ENCODE results near the gene CCL18. TPM values are rescaled to one million over a fixed set of nuclear protein-coding genes. Genes with fewer than 3 reads are reported as not detected.

The CCL18 gene
- not detected in 2 replicates for total RNA-seq (2014; rRNA removed; shearing (Covaris generic))

GRCh38 chr17:36063786-36064541 lies at the start of gene CCL18:
Gene CCL18 (plus strand): TSS chr17:36064272. CDS start chr17:36064343, 71 bp downstream.

GRCh38 chr17:36017799-36018198 lies 46.3 kb upstream of the CCL18 start, which contains the start of gene CCL23:
Gene CCL23 (minus strand): TSS chr17:36017972. CDS start chr17:36017897, 75 bp downstream.

GRCh38 chr17:36089888-36090836 lies 26.1 kb downstream of the CCL18 start, which contains the start of gene CCL3:
Gene CCL3 (minus strand): TSS chr17:36090143. CDS start chr17:36090058, 85 bp downstream.

DNA sequence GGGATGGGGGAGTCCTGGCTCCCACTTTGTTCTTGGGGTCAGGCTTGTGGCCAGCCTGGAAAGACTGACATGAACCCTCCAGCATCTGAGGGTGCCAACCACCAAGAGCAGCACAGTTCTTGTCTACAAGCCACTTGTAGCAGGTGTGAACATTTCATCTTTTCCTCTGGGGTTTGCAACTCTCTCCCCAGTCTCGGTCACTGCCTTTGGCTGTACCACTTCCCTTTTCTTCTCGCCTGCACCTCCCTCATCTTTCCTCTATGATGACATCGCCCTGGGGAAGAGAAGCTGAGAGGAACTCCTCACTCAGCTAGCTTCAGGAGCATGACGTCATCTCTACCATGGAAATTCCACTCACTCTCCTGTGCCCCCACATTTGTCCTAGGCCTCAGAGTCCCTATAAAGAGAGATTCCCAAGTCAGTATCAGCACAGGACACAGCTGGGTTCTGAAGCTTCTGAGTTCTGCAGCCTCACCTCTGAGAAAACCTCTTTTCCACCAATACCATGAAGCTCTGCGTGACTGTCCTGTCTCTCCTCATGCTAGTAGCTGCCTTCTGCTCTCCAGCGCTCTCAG lies 39.4 kb downstream of the CCL18 start, which contains the start of gene CCL4:
Gene CCL4 (plus strand): TSS at position 427 of the 575 bp plus-strand sequence. CDS start 79 bp downstream, at position 506.

Small RNA genes lying within 50 kb of the gene (small RNA-seq; reads per million reads assigned to genes)
- gene RN7SL301P = not detected

Other genes starting within 250 kb of the CCL18 start
- not detected in 2 replicates for gene HEATR9, start 195.4 kb upstream of the CCL18 start, total RNA-seq (2014; rRNA removed; shearing (Covaris generic))
- gene CCL5, start 183.9 kb upstream of the CCL18 start, total RNA-seq (2014; rRNA removed; shearing (Covaris generic)) = not detected in 2 replicates
- 3.1 and 4.3 TPM in 2 replicates for gene RDM1, start 133.5 kb upstream of the CCL18 start, total RNA-seq (2014; rRNA removed; shearing (Covaris generic))
- not detected in 2 replicates for gene LYZL6, start 120.6 kb upstream of the CCL18 start, total RNA-seq (2014; rRNA removed; shearing (Covaris generic))
- gene CCL16, start 82.8 kb upstream of the CCL18 start, total RNA-seq (2014; rRNA removed; shearing (Covaris generic)) = not detected in 2 replicates
- gene CCL14, start 77.5 kb upstream of the CCL18 start, total RNA-seq (2014; rRNA removed; shearing (Covaris generic)) = not detected in 2 replicates
- not detected in 2 replicates for gene CCL15, start 62.7 kb upstream of the CCL18 start, total RNA-seq (2014; rRNA removed; shearing (Covaris generic))
- gene CCL23, start 46.3 kb upstream of the CCL18 start, total RNA-seq (2014; rRNA removed; shearing (Covaris generic)) = not detected in 2 replicates
- not detected in 2 replicates for gene CCL3, start 25.9 kb downstream of the CCL18 start, total RNA-seq (2014; rRNA removed; shearing (Covaris generic))
- 0.72 TPM in 1 of 2 replicates, not detected in the other for gene CCL4, start 39.6 kb downstream of the CCL18 start, total RNA-seq (2014; rRNA removed; shearing (Covaris generic))
- 2.1 and 2.3 TPM in 2 replicates for gene TBC1D3B, start 112.4 kb downstream of the CCL18 start, total RNA-seq (2014; rRNA removed; shearing (Covaris generic))
- not detected in 2 replicates for gene CCL3L1, start 132.5 kb downstream of the CCL18 start, total RNA-seq (2014; rRNA removed; shearing (Covaris generic))
- gene CCL4L2, start 146.8 kb downstream of the CCL18 start, total RNA-seq (2014; rRNA removed; shearing (Covaris generic)) = not detected in 2 replicates
- gene TBC1D3I, start 200.3 kb downstream of the CCL18 start, total RNA-seq (2014; rRNA removed; shearing (Covaris generic)) = not detected in 2 replicates